CD4-positive, alpha-beta T cell treated with Interferon gamma for 1 hour (primary cell): ENCODE results near the gene SCN5A.

Experiments
- DNase-seq: peaks from one replicate; pipeline ENCODE4 v3.0.0-alpha.2; 2020

SCN5A gene

DNA sequence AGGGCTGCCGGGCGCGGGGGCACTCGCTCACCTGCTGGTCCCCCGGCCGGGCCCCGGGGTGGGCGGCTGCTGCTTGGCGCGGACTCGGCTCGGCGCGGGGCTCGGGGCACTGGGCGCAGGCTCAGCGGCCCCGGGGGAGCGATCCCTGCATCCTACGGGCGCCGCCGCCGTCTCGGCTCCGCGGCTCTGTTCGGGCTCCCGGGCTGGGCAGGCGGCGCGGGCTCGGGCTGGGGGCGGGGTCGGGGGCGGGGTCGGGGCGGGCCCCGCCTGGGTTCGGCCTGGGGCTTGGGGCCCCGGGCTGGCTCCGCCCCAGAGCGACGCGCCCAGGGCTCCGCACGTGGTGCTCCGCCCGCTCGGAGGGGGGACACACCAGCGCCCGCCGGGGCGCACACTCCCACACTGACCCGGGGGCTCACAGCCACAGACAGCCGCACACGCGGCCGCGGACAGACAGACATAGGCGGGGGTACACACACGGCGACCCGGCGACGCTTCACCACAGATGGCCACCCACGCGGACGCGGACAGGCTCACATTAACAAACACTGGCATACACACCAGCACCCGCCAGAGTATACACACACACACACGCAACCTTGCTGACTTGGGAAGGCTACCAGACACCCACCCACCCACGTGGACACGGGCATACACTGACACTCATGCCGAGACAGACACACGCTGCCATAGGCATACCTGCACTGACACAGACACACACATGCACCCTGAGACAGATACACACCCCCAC, at the start of gene SCN5A:
SCN5A (minus strand) TSS at position 188 of the 748 bp plus-strand sequence. CDS start 16,380 bp downstream, outside the sequence.
- peak; percentile 48 for DNase-seq

DNA sequence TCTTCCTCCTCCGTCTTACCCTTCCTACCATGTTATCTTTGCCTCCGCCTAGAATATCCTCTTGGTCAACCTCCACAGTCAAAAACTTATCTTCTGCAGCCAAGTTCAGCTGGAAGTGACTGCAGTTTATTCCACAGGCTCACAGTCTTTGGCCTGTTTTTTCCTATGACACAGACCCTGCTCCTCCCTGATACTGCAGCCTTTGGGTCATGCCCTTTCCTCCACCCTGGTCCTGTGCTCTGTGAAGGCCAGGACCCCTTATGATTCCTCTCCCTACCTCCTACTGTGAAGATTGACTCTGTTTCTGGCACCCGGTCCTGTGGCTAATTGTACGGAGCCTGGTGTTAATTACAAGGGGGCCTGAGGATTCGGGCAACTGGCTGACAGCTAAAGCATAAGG, 49.3 kb upstream of the SCN5A start:
- no peak for DNase-seq

DNA sequence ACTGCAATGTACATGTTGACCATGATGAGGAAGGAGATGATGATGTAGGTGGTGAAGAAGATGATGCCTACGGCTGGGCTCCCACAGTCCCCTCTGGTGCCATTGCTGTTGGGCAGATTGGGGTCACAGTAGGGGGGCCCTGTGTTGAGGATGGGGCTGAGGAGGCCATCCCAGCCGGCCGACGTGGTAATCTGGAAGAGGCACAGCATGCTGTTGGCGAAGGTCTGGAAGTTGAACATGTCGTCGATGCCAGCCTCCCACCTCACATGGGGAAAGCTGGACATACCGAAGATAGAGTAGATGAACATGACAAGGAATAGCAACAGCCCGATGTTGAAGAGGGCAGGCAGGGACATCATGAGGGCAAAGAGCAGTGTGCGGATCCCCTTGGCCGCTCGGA, 48.6 kb upstream of the SCN5A start:
- no peak for DNase-seq

DNA sequence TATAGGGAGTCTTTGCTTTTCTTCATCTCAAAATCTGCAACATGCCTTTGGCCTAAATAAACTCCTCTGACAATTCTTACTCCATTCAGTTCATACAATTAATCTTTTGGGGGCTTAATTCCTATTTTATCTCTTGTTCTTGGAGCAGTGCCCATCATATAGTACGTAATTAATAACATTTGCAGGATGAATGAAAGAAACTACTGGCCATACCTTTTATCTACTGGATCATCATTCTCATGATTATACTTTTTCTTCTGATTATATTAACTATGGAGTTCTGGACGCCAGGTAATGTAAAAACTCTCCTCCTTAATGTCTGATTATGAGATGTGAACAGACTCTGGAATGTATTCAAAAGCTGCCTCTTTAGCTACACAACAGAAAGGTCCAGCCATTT, 46.5 kb upstream of the SCN5A start:
- no peak for DNase-seq

DNA sequence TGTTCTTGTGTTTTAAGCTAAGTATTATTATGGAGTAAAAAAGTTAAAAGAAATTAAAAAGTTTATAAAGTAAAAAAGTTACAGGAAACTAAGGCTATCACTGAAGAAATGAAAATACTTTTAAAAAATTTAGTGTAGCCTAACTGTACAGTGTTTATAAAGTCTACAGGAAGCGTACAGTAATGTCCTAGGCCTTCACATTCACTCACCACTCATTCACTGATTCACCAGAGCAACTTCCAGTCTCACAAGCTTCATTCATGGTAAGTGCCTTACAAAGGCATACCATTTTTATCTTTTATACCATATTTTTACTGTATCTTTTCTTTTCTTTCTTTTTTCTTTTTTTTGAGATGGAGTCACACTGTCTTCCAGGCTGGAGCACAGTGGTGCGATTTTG, 40.7 kb upstream of the SCN5A start:
- no peak for DNase-seq

DNA sequence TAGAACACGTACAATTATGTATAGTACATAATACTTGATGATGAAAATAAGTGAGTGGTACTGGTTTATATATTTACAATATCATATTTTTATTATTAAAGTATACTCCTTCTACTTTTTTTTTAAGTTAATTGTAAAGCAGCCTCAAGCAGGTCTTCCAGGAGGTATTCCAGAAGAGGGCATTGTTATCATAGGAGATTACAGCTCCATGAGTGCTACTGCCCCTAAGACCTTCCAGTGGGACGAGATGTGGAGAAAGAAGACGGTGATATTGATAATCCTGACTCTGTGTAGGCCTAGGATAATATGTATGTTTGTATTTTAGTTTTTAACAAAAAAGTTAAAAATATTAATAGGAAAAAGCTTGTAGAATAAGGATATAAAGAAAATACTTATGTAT, 40.3 kb upstream of the SCN5A start:
- DNase-seq = no peak

DNA sequence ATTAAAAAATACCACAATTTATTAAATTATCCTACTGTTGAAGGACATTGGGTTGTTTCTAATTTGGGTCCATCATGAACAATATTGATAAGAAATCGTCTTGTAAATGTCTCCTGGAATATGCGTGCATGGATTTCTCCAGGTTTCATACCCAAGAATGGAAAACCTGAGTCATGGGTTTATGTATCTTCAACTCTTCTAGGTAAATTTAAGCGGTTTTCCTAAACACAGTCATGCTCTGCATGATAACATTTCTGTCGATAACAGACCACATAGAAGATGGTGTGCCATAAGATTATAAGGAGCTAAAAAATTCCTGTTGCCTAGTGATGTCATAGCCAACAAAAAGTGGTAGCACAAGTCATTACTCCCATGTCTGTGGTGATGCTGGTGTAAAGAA, 39.9 kb upstream of the SCN5A start:
- no peak for DNase-seq

DNA sequence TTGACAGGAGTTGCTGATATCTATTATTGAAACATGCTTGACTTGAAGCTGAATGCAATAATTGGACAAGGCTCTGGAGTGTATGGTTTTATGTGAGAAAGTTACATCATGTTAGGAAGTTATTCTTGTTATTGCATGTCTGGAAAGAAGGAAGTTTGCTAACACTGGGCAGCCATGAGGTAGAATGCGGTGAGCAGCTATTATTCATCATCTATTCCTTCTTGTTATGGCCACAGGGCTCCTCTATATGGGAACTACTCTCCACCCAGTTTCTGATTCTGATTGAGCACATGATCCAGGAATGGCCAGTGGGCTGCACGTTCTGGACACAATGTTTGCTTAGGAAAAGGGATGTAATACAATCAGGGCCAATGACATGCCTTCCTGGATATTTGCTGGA, 37.8 kb upstream of the SCN5A start:
- DNase-seq = no peak

DNA sequence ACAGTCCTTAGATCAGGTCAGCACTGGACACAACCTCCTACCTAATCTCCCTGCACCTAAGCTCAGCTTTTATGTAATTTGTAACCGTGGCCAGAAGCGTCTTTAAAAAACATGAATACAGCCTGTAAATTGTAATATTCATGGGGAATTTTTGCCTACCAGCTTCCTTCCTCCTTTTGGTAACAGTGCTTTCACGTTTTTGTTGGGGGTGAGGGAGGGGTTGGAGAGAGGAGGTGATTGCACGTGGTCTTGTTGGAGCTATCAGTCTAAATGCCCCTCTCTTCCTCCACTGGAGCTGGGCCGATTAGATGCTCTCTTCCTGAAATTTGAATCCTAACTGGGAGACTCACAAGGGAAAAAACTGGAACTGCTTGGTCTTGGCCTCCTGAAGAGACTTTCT, 35.1 kb upstream of the SCN5A start:
- no peak for DNase-seq

DNA sequence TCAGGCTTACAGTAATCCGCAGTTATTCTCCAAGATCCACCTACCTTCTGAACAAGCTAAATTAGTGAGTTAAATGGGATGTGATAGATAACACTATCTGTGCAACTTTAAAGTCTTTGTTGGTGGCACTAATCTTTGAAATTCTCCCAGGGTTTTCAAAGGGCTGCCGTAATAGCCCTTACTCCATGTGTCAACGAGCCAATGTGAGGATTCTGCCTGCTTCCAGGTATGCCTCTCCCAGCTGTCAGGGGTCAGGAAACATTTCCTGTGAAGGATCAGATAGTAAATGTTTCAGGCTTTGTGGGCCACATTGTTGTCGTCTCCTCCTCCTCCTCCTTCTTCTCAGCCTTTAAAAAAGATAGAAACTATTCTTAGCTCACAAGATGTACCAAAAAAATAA, 20.2 kb upstream of the SCN5A start:
- no peak for DNase-seq

DNA sequence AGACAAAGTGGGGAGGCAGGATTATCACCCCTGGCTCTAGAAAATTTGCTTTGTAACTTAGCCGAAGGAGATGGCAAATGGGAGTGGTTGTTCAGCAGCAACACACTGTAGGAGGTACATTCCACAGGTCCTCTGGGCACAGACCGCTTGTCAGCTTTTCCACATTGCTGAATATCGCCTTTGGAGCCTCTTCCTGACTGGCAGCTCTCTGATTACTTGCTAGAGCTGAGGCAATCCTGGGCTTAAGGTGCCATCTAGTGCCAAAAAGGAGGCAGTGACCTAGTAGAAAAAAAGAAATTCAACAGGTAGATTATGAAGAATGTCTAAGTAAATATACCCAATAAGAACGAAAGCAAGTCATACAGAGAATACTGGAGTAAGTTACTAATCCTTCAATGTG, 13.1 kb upstream of the SCN5A start:
- DNase-seq = no peak

DNA sequence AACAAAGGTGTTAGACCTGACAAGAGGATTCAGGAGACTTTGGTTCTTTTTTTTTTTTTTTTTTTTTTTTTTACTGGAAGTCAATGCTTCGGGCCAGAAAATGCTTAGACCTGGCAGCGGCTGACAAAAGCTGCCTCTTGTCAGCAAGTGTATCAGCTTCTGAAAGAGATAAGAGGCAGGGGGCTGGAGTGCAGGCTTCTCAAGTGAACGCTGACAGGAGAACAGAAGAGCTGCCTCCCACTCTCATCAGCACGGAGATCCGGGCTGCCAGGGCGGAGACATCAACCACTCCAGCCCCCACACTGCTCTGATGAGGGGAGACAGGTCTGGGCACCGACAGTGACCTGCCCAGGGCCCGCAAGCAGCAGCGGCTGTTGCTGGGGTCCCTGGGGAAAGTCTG, 9.4 kb upstream of the SCN5A start:
- no peak for DNase-seq

DNA sequence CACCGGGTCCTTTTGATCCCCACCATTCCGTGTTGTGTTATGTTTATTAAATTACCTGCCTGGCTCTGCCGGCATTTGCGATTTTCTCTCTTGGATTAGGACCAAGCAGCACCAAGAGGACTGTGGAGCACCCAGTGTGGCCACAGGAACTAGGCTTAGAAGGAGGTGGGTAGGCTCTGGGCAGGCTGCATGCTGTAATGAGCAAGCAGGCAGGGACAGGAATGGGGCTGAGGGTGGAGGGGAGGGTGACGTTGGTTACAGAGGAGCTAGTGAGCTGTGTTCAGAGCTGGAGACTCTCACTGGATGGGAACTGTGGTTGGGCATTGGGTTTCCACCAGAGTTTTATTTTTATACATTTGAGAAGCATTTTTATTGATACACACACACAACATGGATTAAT, 7.9 kb upstream of the SCN5A start:
- no peak for DNase-seq

DNA sequence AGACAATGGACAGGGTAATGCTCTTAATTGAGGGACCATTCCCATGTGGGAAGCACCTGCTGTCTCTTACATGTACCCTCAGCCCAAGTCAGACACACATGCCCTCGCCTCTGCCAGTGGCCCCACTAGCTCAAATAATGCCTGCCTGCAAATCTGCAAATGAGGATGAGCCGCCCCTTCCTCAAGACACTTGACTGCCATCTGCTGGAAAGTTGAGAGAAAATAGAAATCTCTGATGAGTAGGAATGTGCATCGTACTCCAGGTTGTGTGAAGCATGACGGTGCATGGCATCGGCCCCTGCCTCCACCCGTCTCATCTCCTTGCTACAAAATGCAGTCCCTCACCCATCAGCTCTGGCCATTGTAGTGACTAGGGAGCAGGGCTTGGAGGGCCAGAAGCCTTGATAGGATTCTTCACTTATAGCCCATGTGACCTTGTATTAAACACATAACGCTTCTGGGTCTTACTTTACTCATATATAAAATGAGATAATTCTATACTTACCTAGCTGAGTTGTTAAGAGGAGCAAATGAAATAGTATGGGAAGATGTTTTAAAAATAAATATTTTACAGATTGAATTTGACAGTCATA, 6.3 kb upstream of the SCN5A start:
- DNase-seq = no peak

DNA sequence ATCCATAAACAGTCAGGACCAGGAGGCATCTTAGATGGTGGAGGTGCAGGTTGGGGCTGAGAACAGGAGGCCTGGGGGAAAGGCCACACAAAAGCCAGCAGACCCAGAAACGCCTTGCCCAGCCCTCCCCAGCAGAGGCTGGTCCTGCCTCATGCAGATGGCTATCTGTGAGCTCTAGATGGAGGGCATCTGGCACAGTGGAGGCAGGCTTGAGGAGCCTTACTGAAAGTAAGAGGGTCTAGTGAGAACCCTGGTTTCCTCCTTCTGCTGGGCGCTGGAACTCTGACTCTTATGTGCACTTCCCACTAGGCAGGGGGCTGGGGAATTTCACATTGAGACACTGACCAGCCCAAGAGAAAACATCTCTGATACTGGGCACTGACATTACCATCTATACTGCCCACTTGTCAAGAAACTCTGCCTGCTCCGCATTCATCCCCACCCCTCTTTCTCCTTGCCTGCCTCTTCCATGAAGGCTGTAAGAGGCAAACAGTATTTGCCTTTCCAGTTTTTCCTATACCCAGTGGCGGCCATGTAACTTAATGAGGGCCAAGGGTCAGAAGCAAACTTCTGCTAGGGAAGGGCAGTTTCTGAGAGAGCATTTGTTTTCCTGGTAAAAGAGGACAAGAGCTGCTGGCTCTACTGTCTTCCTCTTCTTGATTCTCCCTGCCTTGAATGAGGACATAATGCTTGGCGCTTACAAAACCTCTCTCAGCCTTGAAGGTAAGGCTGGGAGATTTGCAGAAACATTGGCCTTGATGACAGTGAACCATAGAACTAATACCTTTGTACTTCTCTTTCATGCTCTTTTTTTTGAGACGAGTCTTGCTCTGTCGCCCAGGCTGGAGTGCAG, 4.4 kb upstream of the SCN5A start:
- DNase-seq = no peak

DNA sequence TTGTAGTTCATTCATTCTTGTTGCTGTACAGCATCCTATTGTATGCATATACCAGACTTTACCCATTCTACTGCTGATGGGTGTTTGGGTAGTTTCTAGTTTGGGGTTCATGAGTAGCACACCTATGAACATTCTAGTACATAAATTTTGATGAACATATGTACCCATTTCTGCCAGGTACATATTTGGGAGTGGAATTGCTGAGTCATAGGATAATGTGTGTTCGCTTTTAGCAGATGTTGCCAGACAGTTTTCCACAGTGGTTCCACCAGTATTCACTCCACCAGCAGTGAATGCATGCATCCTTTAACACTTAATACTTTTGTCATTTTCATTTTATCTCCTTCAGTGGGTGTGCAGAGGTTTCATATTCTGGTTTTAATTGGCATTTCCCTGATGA, 3.4 kb upstream of the SCN5A start:
- DNase-seq = no peak

DNA sequence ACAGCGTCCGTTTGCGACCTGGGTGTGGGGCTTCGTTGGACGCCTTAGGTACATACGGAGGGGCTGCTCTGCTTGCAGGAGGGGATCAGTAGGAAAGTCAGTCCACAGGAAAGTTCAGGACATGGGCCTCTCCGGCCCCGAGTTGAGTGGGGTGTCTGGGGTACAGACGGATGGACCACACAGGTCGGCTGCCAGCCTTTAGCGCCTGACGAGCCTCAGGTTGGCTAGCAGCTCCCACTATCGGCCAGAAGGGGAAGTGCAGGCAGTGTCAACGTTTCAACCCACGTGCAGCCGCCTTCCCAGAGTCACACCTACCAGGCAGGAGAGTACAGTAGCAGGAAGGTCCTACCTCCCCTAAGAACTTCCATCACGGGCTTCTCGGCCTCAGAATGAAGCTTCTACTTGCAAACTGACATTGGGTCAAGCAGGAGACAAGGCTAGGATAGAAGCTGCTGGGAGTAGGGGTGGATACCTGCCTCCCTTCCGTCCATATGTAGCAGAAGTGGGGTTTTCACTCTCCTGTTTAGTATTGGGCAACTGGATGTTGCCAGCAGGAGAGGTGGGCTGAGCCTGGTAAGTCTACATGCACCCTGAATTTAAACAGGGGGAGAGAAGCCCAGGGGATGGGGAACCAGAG, 1.8 kb upstream of the SCN5A start:
- DNase-seq = peak; percentile 60

DNA sequence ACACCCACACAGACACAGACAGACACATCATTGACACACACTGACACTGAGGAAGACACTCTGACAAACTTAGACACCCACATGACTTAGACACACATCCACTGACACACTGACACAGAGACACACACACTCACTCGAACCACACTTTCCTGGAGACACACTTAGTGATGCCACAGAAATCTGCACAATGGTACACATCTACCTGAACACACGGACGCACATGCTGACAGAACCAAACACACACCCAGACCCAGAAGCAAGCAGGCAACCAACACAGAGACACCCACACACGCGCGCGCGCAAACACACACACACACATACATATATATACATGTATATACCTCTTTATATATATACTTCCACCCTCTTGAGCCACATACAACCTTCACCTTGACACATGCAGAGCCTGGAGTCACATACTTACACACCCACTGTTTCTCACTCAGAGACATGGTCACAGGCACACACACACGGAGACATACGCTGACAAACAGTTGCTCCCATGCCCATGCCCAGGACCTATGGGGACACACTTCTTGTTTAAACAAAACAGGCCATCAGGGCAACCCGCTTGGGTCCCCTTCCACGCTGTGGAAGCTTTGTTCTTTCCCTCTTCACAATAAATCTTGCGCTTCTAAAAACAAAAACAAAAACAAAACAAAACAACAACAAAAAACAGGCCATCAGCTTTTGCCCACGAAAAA, 913 bp upstream of the SCN5A start:
- DNase-seq = no peak

DNA sequence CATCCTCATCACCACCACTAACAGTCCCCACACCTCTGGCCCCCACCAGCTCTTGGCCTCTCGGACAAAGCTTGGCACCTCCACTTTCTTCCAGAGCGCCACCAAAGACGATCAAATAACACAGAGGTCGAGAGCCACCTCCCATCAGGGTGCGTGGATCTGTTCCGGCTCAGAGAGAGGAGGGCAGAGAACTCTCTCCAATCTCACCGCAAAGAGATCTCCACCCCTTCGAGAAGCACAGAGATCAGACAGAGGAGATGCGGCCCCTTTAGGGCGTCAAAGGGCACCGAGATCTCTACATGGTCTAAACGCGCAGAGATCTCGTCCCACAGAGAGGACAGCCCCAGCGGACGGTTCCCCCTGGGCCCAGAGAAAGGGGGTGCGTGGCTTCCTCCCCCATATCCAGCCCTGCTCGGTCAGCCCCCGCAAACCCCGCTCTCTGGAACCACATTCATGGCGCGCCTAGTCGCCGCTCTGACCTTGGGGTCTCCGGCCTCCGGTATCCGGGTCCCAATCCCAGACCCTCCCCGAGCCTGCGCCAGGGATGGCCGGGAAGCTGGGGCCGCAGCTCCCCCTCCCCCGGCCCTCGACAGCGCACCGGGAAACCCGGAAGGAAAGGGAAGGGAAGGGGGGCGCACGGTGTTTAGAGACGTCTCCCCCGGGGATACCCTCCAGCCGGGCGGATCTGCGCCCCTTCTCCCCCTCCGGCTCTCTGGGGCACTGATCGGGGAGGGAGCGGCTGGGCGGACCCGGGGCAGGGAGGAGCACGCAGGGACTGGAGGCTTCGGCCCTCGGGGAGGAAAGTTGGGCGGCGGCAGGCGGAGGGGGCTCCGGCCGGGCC, 608 bp downstream of the SCN5A start:
- no peak for DNase-seq

DNA sequence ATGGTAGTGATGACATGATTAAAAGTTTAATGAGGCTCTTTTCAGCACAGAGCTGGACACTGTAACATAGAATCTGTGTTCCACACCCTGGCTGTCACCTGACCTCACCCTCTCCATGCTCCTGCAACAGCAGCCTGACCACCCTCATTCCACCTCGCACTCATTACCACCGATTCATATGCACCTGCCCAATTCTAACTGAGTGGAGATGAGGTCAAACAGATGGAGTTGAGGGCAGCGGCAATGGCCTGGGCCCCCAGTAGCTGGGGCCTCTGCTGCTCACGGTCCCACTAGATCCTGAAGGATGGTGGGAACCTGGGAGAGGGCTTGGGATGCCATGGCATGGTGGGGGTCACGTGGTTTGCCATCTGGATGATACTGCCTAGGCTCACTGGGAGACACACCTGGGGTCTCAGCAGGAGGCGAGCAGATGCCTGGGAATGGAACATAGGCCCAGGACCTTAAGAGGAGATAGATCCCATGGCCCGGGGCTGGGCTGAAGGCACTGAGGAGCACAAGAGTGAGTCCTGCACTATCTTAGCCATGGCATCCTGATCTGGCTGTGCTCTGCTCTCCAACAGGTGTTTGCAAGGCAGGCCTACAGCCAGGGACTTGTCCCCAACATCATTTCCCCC, 1.3 kb downstream of the SCN5A start:
- no peak for DNase-seq

DNA sequence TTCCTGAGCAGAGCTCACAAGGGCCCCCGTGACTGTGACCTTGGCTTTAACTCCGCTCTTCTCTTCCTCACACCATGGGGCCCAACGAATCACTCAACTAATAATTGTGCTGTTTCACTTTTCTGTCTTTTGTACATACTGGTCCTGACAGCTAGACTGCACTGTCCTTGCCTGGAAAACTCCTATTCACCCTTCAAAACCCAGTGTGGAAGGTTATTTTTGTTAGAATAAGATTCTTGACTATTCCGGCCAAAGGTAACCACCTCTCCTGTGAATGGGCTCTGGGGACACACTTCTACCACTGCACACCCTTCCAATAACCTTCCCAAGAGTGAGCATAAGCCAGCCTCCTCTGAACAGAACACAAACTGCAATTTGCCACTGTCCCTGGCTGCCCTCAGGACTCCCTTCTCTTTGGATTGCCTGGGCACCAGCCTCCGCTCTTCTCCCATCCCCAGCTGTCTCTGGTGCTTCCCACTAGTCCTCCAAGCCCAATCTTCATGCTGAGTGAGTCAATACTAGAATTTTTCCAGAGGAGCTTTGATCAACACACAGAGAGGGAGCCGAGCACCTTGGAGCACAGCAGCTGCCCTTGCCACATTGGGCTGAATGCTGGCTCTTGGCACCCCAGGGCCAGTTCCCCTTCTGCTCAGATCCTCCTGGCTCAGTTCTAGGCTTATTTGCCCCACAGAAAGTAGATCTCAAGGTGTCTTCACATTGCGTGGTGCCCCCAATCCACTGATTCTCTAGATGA, 2.1 kb downstream of the SCN5A start:
- no peak for DNase-seq
